ENCODE data around the gene ZBTB44.
"Not testable (repeated sequence)": the region's sequence is repeated elsewhere in the genome, so short reads cannot be mapped to it uniquely, and the experiment has no call there.

ZBTB44 gene, protein sequence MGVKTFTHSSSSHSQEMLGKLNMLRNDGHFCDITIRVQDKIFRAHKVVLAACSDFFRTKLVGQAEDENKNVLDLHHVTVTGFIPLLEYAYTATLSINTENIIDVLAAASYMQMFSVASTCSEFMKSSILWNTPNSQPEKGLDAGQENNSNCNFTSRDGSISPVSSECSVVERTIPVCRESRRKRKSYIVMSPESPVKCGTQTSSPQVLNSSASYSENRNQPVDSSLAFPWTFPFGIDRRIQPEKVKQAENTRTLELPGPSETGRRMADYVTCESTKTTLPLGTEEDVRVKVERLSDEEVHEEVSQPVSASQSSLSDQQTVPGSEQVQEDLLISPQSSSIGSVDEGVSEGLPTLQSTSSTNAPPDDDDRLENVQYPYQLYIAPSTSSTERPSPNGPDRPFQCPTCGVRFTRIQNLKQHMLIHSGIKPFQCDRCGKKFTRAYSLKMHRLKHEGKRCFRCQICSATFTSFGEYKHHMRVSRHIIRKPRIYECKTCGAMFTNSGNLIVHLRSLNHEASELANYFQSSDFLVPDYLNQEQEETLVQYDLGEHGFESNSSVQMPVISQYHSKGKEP

GRCh38 chr11:130314750-130315285, at the start of gene ZBTB44:
Gene ZBTB44 (minus strand): TSS chr11:130314917. CDS start chr11:130261873, 53,044 bp downstream.
- DNase-seq, result peak; percentile 91

- no peak for DNase-seq
Observed at GRCh38 chr11:130359419-130359818, 44.7 kb upstream of the ZBTB44 start.

DNA sequence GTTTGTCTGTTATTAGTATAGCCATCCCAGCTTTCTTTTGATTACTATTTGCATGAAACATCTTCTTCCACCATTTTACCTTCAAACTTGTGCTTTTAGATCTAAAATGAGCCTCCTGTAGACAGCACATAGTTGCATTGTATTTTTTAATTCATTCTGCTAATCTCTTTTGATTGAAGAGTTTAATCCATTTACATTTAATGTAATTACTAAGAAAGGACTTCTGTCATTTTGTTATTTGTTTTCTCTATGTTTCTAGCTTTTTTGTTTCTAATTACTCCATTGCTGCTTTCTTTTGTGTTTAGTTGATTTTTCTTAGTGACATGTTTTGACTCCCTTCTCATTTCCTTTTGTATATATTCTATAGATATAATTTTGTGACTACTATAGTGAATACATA, 43.7 kb upstream of the ZBTB44 start:
- DNase-seq, result no peak

- DNase-seq, result no peak
Observed at GRCh38 chr11:130347261-130347660, 32.5 kb upstream of the ZBTB44 start.

GRCh38 chr11:130344841-130345240, 30.1 kb upstream of the ZBTB44 start:
- no peak for DNase-seq

DNA sequence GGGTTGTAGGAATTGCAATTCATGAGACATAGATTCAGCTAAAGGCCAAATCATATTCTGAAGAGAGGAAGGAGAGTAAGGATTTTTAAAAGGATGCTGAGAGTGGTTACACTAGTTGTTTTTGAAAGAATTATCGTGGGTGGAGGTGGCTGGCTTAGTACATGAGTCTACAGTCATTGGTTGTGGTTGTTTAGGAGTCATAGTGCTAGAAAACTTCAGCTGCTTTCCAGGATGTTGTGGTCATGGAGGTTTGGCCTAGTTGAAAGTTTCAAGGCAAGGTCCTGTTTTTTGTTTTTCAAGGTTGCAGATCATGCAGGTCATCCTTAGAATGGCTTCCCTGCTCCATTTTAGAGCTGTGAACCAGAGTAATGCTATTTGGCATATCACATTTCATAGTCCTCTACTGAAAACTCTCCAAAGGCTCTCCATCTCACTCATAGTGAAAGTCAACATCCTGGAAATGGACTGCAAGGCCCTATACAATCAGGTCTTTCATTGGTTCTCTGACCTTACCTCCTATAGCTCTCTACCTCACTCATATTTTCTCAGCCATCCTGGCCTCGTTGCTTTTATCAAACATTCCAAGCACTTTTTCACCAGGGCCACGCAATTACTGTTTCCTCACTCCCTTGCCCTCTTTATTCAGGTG, 26.1 kb upstream of the ZBTB44 start:
- DNase-seq, result no peak

GRCh38 chr11:130338667-130339066, 23.9 kb upstream of the ZBTB44 start:
- no peak for DNase-seq

DNA sequence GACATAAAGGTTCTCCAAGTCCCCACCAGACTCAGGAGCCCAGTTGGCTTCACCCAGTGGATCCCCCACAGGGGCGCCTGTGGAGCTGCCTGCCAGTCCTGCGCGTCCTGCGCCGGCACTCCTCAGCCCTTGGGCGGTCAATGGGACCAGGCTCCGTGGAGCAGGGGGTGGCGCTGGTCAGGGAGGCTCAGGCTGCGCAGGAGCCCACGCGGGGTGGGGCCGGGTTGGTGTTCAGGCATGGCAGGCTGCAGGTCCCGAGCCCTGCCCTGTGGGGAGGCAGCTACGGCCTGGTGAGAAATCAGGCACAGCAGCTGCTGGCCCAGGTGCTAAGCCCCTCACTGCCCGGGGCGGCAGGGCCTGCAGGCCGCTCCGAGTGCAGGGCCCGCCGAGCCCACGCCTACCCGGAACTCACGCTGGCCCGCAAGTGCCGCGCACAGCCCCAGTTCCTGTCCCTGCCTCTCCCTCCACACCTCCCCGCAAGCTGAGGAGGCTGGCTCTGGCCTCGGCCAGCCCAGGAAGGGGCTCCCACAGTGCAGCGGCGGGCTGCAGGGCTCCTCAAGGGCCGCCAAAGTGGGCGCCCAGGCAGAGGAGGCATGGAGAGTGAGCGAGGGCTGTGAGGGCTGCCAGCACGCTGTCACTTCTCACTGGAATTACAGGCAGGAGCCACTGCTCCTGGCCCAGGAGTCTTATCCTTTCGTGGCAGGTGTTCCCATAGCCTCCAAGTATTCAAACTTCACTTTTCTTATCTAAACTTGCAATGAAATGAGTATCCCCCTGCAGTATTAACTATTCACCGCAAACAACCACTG, 22.8 kb upstream of the ZBTB44 start:
- DNase-seq, result no peak

DNA sequence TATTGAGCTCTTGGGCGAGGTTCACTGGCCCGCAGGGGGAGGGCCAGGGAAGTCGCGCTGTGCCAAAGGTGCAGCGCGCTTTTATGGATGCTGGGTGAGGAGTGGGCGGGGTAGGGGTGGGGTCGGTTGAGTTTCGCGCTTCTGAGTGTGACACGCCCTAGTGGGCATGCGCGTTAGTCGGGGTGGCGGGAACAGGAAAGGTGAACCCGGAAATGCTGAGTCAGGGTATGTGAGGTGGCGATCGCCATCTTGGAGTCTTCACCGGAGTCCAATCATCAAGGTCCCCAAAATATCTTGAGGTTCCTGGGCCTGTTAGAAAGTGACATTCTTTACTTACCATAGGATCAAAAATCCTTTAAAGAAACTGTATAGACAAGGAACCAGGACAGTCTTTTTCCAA, 16.7 kb upstream of the ZBTB44 start:
- DNase-seq, result not testable (repeated sequence)

DNA sequence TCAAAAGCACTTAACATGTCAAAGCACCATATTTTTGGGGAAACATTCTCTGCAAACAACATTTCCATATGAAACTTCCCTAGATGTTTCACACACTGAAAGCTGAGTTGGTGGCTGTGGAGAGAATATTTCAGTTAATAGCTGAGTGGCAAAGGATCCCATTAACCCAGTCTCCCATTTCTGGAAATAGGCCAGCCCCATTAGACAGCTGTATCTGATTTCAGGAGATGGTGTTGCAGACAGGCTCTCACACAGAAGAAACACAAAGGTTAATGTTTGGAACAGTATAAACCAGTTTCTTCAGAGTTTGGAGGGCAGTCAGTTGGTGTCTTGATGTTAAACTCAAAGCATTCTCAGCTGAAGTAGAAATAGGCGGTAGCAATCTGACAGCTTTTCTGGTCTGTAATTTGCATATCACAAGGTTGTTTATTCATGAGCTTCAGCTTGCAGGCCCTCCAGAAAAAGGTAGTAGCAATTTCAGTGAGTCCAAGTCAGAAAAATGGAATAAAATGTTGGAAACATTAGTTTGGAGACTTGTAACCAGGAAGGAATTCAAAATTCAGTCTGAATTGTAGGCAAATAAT, 15.5 kb upstream of the ZBTB44 start:
- no peak for DNase-seq

GRCh38 chr11:130328420-130328819, 13.7 kb upstream of the ZBTB44 start:
- DNase-seq, result no peak

- DNase-seq, result no peak
Observed at GRCh38 chr11:130327716-130328115, 13.0 kb upstream of the ZBTB44 start.

DNA sequence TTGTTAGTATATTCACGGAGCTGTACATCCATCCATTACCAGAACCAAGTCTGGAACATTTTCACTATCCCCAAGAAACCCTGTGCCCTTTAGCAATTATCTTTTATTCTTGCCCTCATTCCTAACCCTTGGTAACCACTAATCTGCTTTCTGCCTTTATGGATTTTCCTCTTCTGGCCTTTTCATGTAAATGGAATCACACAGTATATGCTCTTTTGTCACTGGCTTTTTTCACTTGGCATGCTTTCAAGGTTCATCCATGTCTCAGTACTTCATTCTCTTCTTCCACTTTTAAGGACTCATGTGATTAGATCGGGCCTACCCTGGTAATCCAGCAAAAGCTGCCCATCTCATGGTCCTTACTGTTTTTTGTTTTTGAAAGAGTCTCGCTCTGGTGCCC, 11.0 kb upstream of the ZBTB44 start:
- no peak for DNase-seq

DNA sequence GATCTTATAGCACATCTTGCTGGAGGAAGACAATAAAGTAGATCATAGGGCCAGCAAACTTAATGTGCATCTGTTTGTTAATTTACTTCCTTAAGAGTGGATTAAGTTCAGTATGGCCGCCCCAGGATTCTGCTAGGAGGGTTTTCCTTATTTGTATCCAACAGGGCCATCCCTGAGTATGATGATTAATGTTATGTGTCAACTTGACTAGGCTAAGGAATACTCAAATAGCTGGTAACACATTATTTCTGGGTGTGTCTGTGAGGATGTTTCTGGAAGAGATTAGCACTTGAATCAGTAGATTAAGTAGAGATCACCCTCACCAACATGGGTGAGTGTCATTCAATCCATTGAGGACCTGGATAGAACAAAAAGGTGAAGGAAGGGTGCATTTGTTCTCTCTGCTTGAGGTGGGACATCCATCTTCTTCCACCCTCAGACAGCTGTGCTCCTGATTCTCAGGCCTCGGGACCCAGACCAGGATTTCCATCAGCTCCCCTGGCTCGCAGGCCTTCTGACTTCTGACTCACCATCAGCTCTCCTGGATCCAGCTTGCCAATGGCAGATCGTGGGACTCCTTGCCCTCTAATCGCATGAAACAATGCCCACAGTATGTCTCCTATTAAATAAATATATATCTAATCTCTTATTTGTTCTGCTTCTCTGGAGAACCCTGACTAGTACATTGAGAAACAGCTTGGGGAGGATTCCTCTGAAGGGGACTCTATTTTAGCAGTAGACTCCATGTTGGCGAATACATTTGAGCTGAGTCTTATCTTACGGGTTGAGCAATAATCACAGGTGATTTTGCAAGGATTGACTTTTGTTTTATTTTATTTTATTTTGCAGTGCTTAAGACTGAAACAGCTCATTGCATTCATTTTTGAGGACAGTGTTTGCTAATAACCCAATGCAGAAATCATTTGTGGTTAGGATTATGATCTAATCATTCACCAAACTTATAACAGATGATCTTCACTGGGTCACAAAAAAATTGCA, 9.0 kb upstream of the ZBTB44 start:
- DNase-seq, result no peak

DNA sequence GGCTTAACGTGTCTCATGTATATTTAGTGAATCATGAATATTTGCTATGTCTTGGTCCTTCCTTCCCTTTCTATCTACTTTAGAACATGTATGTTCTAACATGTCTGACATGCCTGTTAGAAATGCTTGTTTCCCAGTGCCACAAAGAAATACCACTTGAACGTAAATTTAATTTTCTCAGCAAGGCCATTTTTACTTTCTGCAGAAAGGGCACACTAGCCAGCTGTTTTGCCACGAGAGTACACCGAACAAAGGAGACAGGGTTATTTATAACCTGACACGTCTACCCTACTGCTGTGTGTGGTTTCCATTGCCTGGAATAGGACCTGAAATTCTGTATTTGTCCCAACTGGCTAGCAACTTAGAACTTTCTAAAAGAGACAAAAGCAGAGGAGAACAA, 7.4 kb upstream of the ZBTB44 start:
- DNase-seq, result no peak

- DNase-seq, result no peak
Observed at GRCh38 chr11:130318031-130318673, 3.4 kb upstream of the ZBTB44 start.

DNA sequence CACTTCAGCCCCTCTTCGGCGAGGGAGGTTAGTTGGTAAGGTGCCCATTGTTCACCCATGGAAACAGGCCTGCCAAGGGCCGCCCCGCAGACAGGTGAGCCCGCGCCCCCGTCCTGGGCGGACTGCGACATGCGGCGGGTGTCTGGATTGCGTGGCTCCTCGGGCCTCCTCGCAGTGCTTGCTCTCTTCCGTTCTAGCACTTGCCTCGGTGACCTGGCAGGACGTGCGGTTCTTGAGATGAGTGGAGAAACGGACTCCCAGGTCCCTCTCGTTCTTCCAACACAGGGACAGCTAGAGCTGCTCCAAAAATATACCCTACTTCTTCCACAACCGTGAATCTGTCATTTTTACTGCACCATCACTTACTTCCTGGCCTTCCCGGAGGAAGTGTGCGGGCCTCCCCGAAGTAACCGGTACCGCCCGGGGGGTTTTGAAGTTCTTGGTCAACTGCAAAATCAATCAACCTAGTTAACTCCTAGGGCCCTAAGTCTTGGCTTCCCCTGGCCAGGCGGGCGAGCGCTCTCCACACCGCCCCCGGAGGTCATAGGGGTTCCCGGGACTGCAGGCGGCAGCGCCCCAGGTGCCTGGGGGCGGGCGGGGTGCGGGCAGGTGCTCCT, 745 bp upstream of the ZBTB44 start:
- peak; percentile 64 for DNase-seq

GRCh38 chr11:130314184-130314749, 450 bp downstream of the ZBTB44 start:
- peak; percentile 70 for DNase-seq

DNA sequence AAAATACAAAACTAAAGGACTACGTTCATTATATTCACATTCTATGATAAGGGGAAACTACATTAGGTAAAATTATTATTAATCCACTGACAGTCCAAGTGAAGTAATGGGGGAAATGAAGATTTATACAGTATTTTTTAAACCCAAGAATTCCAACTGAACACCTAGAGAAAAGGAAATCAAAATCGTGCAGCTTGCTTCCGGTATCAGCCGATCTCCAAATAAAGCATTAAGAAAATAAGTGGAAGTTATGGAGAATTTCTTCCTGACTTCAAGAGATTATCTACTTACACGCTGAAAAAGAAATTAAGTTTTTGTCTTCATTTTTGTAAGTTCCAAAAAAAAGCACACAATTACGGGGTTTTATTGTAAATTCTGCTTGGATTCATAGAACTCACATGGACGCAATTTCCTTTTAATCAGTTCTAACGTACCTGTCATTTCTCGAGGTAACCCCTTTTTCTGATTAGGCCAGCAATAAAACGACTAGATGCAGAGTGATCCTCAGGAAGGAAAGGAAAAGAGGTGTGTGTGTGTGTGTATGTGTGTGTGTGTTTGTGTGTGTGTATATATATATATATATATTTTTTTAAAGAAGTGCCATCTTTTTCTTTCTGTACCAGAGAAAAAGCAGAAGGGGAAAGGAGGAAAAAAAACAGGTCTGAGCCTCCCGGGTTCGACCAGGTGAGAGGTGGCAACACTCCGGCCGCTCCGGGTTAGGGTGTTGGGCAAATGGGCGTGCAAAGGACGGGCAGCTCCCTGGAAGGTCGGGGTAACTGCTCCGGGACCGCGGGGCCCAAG, 1.1 kb downstream of the ZBTB44 start:
- DNase-seq, result no peak

Measured in stimulated activated CD8-positive, alpha-beta memory T cell treated with anti-CD3 and anti-CD28 coated beads, Interleukin-4, amount 100 ng/mL, for 48 hours (primary cell).